ENCODE data around the gene CARNS1.

CARNS1 gene

DNA sequence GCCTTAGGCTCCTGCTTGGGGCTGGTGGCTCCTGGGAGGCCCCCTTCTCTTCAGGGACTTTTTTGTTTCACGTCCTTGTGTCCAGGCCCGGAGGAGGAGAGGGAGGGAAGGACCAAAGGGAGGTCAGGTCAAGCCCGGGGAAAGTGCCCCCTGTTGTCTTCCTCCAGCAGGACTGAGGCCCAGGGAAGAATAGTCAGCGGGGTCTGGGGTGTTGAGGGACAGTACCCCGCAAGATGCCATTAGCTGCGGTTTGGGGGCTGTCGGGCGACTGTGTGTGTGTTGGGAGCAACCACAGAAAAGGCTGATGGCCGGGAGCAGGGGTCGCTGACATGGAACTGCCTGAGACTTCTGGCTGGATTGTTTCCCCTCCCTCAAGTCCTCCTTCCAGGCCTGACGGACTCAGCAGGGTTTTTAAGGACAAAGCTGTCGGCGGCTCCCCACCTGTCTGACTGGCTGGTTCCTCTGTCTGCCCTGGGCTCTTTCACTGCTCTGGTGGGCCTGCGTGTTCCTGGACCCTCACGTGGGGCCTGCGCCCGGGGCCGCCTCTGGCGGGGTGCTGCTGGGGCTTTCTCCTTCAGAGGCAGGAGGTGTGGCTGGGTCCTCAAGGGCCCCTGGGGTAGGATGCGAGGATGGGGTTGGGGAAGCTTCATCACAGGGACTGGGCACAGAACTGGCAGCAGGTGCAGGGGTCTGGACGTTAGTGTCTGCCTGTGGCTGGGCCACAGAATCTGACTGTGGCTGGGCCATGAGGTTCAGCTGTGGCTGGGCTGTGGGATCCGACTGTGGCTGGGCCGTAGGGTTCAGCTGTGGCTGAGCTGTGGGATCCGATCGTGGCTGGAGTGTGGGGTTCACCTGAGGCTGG lies 35.5 kb downstream of the CARNS1 start:
- TF ChIP-seq, protein P1, sequence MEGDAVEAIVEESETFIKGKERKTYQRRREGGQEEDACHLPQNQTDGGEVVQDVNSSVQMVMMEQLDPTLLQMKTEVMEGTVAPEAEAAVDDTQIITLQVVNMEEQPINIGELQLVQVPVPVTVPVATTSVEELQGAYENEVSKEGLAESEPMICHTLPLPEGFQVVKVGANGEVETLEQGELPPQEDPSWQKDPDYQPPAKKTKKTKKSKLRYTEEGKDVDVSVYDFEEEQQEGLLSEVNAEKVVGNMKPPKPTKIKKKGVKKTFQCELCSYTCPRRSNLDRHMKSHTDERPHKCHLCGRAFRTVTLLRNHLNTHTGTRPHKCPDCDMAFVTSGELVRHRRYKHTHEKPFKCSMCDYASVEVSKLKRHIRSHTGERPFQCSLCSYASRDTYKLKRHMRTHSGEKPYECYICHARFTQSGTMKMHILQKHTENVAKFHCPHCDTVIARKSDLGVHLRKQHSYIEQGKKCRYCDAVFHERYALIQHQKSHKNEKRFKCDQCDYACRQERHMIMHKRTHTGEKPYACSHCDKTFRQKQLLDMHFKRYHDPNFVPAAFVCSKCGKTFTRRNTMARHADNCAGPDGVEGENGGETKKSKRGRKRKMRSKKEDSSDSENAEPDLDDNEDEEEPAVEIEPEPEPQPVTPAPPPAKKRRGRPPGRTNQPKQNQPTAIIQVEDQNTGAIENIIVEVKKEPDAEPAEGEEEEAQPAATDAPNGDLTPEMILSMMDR (IDR thresholded peaks at IDR 0.05; ENCODE audit: insufficient read depth, missing control alignments) = no peak
- no peak for DNase-seq (ENCODE audit: insufficient read length, low spot score)
- FAIRE-seq = no peak

DNA sequence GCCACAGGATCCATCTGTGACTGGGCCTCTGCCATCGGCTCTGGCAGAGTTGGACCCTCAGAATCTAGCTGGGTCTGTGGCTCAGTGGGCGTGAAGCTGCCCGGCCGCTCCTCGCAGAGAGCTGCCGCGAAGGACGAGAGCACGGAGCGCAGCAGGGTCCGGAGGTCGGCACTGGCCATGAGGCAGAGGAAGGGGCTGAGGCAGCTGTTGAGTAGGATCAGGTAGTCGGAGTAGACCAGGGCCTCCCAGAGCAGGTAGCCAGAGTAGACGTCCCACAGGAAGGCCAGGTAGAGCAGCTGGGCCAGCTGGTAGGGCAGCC lies 36.1 kb downstream of the CARNS1 start:
- DNase-seq (ENCODE audit: insufficient read length, low spot score) = no peak
- FAIRE-seq = no peak
- TF ChIP-seq, protein P1 (IDR thresholded peaks at IDR 0.05; ENCODE audit: insufficient read depth, missing control alignments) = no peak

DNA sequence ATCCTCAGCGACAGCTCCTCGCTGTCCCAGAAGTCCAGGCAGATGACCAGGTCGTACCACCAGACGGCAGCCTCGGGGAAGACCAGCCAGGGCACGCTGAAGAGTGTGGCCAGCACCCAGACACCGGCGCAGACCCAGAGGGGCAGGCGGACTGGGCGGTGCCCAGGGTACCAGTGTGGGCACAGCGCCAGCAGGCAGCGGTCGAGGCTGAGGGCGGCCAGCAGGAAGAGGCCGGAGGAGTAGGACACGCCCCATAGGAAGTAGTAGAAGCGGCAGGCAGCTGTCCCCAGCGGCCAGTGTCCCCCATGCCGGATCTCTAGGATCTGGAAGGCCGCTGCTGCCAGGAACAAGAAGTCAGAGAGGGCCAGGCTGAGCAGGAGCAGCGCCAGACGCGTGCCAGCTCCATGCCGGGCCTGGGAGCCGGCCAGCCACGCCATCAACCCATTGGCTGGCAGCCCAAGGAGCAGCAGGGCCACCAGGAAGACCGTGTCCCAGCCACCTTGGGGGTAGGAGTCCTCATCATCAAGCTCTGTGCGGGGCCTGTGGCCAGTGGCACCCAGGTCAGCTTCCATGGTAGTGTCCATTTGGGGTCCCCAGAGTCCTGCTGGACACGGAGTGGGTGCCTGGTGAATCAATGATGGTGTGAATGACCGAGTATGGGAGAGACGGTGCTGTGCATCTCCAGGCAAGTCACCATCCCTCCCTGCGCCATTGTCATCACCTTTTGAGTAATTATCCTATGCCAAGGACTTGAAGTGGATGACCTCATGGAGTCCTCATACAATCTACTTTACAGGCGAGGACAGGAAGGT lies 36.9 kb downstream of the CARNS1 start, which contains the start of gene GPR152:
Gene GPR152, minus strand, starts transcription at position 589 of the 812 bp plus-strand sequence. Its CDS starts 5 bp downstream, at position 584.
- no peak for FAIRE-seq
- TF ChIP-seq, protein P1 (IDR thresholded peaks at IDR 0.05; ENCODE audit: insufficient read depth, missing control alignments) = no peak
- DNase-seq (ENCODE audit: insufficient read length, low spot score) = no peak

DNA sequence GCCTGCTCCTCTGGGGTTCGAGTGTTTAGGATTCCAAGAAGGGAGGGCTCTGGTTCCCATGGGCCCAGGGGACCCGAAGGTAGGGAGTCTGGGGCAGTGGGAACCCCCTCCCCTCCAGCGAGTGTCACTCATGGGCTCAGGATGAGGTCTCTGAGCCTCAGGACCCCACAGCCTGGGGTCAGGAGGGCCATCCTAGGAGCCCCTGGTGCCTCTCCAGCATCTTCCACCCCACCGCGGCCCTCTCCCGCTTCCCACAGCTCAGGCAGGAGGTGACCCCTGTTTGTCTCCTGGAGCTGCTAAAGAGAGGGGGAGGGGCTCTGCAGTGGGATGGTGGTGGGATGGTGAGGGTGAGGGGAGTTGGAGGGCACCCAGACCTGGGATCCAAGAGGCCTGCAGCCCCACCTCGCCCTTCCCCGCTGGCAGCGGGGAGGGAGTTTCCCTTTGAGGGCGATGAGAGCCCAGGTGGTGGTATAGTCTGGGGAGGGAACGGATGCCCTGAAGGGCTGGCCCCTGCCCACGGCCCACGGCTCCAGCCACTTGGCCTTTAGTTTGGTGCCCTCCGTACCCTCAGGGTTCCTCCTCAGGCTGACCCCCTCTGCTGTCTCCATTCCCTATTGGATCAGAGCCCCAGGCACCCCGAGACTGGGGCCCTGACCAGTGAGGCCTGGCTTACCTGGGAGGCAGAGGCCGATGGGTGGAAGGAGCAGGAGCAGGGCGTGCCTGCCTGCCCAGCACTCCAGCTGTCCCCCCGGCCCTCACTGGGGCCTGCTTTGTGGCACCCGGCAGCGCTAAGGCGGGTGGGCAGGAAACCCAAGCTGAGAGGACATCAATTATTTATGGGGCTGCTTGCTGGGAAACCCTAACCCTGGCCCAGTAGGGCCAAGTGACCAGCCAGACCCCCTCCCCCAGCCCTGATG lies 38.6 kb downstream of the CARNS1 start:
- FAIRE-seq (no peak), DNase-seq (ENCODE audit: insufficient read length, low spot score) (no peak)
- TF ChIP-seq, protein P1 (IDR thresholded peaks at IDR 0.05; ENCODE audit: insufficient read depth, missing control alignments) = no peak

DNA sequence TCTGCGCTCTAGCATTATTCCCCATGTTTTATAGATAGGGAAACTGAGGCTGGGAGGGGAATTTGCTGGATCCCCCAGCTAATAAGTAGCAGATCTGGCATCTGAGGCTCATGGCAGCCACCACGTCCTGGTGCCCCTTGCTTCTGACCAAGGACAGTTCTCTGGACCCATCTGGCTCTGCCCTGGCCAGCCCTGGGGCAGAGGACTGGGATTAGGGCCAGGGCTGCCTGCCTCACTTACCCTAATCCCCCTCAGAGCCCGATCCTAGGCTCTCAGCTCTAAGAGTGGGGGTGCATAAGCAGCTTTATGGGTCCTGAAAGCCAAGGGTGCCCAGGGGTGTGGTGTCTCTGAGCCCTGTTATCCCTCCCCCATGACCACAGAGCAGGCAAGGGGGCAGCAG lies 39.6 kb downstream of the CARNS1 start, which contains the start of gene CABP4:
Gene CABP4, plus strand, starts transcription at position 301 of the 400 bp plus-strand sequence. Its CDS starts 70 bp downstream, at position 371.
- no peak for DNase-seq (ENCODE audit: insufficient read length, low spot score)
- TF ChIP-seq, protein P1 (IDR thresholded peaks at IDR 0.05; ENCODE audit: insufficient read depth, missing control alignments) = no peak
- FAIRE-seq = no peak

DNA sequence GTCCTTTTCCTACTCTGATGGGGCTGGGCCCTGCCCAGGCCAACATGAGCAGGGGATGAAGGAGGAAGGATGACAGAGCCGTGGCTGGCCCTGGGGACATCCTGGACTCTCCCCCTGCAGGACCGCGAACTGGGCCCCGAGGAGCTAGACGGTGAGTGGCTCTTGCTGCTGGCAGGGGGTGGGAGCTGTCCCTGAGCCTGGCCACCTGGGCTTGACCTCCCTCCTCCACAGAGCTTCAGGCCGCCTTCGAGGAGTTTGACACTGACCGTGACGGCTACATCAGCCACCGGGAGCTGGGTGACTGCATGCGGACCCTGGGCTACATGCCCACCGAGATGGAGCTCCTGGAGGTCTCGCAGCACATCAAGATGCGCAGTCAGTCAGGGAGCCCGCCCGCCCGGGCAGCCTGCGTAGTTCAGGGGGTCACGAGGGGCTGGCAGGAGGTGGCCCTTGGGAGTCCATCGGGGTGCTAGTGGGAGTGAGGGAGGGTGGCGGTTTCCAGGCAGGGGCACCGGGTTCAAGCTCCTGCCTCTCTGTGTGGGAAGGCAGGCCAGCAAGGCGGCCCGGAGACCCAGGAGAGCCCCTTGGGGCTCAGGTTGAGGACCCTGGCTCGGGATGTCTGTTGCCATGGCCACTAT lies 40.7 kb downstream of the CARNS1 start:
- no peak for FAIRE-seq
- DNase-seq (ENCODE audit: insufficient read length, low spot score) = no peak
- TF ChIP-seq, protein P1 (IDR thresholded peaks at IDR 0.05; ENCODE audit: insufficient read depth, missing control alignments) = no peak
